DMS 273 treated with DMSO at 0.1 percent for 48 hours (cell line): ENCODE results near the gene CEBPB.
"Not testable (repeated sequence)": the region's sequence is repeated elsewhere in the genome, so short reads cannot be mapped to it uniquely, and the experiment has no call there.

Experiments
- DNase-seq: peaks from one replicate; lab custom pipeline; 2025; lab: John Stamatoyannopoulos, UW

The CEBPB gene

DNA sequence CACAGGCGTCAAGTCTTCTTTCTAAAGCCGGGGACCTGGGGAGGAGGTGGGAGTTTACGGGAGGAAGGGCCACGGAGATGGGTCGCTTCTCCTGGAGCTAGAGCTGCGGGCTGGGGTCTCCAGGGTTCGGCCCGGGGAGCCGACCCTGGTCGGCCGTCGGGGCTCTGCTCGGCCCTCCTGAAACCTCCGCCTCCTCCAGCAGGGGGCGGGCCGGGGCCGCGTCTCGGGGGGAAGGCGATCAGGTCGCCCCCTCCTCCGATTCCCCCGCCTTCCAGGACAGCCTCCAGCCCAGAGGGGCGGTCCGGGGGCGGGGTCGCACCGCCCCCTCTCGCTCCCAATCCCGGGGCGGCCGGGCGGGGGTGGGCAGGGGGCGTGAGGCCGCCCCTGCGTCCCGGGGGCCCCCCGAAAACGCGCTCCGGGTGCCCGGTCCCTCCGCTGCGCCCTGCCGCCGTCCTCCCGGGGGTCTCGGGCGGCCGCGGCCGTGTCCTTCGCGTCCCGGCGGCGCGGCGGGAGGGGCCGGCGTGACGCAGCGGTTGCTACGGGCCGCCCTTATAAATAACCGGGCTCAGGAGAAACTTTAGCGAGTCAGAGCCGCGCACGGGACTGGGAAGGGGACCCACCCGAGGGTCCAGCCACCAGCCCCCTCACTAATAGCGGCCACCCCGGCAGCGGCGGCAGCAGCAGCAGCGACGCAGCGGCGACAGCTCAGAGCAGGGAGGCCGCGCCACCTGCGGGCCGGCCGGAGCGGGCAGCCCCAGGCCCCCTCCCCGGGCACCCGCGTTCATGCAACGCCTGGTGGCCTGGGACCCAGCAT lies at the start of gene CEBPB:
CEBPB (plus strand) TSS at position 580 of the 814 bp plus-strand sequence; CDS start at position 784, 204 bp downstream.
- peak; percentile 53 for DNase-seq

DNA sequence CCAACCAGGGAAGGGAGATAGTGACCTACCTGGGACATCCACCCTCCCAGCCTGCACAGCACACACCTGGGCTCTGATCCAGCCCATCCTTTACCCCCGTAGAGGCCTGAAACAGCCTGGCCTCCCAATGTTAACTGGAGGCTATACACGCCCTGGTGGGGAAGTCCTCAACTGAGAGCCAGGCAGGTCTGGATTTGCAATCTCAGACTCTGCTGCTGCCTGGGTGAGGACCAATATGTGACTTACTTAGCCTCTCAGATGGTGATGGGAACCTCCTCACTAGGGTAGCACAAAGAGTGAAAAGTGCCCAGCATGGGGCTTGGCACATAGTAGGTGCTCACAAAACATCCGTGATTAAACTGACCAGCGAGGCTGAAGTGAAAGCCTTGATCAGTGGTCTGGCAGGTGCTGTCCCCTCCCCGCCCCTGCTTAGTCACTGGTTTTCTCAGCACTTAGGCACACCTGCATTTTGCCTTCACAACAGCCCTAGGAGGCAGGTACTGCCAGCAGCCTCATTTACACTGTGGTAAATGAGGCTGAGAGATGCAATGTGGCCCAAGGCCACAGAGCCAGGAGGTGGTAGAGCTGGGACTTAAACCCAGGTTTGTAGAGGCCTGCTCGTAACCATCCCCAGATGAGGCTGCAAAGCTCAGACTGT lies 49.5 kb upstream of the CEBPB start:
- DNase-seq: no peak

DNA sequence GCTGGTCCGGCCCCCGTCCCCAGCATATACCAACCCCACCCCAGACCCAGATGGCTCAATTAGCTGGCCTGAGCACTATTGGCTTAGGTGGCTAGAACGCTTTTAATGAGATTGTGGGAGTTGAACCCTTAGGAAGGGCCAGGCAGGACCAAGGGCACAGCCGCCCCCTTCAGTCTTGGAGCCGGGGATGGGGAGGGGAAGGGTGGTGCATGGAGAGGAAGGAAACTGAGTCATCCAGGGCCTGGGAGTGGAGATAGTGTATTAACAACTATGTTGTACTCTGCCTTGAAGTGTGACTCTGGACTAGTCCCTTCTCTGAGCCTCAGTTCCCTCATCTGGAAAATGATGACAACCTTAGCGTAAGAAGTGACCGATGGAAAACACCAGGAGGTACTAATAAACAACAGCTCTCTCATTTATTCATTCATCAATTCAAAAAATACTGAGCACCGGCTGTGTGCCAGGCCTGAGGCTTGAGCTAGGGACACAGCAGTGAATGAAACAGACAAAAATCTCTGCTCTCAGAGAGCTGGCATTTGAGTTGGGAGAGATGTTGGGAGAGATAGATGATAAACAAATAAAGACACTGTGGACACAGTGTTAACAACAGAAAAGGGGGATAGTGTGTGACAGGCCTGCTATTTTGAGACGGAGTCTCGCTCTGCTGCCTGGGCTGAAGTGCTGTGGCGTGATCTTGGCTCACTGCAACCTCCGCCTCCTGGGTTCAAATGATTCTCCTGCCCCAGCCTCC lies 48.6 kb upstream of the CEBPB start:
- DNase-seq: no peak

DNA sequence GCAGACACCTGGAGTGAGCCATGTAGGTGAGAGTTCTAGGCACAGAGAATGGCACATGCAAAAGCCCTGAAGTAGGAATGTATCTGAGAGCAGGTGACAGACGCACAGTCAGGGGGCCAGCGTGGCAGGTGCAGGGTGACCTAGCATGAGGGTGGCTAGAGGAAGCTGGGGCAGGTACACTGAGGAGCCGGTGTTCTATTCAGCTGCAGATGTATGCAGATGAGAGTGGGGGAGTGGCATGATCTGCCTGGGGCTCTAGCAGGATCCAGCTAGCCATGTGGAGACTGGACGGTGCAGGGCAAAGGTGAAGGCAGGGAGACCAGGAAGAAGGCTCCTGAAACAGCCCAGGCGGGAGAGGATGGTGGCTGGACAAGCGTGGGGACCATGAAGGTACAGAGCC lies 47.8 kb upstream of the CEBPB start:
- DNase-seq: no peak

DNA sequence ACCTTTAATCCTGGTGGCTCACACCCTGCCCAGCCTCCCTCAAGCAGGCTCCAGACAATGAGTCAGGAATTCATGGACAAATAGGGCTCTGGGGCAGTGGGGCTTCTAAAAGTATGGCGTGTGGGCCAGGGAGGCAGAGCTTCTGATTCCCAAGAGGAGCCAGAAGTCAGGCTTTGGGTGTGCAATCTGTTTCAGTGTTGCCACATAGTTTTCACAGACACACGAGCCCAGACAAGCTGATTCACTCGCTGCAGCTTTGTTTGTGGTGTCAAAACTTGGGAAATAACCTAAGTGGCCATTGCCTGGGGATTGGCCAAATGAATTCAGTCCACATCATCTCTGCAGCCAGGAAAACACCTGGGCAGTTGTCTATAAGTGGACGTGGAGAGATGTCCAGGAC lies 46.3 kb upstream of the CEBPB start:
- DNase-seq: no peak

DNA sequence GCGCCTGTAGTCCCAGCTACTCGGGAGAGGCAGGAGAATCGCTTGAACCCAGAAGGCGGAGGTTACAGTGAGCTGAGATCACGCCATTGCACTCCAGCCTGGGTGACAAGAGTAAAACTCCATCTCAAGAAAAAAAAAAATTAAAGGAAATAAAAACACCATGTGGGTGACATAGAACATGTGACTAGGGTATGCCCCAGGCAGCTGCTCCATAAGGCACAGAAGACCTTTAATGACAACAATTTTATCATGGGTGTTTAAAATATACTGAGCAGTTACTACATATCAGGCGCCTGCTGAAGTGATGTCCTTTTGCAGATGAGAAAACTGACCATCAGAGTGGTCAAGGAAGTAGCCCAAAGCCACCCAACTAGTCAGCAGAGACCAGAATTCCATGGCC lies 45.1 kb upstream of the CEBPB start:
- no peak for DNase-seq

DNA sequence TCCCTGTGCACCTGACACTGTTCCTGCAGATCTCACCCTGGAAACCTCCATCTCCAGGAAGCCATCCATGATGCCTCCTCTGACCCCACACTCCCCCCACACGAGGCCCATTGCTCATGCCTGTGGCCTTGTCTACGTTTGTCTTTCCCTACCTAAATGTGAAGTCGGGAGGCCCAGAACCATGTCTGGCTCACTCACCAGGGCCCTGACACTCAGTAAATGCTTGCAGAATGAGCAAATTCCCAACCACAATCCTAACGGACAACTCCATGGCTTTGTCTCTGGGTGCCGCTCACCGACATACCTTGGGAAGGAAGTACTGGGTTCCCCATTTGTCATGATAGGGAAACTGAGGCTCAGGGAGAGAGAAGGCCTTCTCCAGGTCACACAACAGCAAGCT lies 44.4 kb upstream of the CEBPB start:
- DNase-seq: no peak

DNA sequence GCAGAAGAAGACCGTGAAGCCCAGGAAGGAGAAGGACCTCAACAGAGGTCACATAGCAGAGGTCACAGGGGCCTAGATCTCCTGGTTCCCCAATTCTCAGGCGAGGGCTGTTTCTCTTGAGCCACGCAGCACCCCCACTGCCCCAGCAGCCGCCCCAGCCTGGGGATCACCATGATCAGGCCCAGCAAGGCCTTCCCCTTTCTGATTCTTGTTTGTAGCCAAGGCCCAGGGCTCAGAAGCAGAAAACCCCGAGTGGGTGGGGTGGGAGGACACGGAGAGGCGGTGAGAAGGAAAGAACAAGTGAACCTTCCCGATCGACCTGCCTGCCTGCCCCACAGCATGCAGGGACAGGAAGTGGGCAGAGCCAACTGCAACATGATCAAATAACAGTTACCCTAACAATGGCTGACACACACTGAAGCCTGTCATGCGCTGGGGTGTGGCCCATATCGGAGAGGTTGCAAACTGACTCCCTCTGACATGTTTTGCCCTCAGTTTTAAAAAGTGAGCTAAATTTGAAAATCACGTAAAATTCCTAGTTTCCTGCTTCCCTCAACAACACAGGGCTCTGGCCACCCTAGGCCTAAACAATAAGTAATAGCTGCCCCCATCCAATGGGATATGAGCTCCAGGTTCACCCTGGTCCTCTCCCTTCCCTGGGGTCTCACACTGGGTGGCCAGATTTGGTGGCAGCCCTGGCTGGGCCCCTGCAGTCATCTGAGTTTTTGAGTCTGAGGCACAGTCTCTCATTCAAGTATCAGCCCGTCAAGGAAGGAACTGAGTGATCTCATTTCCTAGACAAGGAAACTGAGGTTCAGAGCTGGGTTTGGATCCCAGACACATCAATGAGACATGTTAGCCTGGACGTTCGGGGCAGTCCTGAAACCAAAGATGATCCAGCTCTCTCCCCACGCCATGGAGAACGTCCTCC lies 43.6 kb upstream of the CEBPB start:
- no peak for DNase-seq

DNA sequence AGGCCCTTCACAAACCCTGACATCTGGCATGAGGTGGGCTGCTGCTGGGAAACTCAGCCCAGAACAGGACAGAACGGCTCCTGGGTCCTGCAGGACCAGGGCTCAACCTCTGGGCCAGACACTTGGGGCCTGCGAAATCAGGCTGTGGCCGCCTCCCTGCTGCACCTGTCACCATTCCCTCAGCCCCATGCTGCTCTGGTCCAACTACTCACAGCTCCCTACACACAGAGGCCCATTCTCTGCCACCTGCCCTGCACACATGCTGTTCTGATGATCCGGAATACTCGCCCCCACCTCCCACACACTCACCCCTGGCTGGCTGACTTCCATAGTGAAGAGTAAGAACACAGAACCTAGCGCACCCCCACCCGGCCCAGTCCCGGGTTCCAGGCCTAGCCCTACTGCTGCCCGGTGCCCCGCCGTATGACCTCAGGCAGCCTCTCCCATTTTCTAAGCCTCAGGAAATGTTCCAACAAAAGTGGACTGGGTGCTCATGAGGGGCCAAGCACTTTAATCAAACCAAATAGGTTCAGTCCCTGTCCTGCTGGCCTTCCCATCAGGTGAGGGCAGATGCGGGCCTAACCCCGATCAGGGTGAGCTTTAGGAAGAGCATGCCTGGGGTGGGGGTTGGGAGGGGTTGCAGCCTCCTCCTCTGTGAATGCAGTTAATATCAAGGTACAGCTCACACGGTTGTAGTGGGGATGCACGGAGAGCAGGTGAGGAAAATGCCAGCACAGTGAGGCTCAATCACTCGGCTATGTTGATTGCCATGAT lies 41.0 kb upstream of the CEBPB start:
- DNase-seq: no peak

DNA sequence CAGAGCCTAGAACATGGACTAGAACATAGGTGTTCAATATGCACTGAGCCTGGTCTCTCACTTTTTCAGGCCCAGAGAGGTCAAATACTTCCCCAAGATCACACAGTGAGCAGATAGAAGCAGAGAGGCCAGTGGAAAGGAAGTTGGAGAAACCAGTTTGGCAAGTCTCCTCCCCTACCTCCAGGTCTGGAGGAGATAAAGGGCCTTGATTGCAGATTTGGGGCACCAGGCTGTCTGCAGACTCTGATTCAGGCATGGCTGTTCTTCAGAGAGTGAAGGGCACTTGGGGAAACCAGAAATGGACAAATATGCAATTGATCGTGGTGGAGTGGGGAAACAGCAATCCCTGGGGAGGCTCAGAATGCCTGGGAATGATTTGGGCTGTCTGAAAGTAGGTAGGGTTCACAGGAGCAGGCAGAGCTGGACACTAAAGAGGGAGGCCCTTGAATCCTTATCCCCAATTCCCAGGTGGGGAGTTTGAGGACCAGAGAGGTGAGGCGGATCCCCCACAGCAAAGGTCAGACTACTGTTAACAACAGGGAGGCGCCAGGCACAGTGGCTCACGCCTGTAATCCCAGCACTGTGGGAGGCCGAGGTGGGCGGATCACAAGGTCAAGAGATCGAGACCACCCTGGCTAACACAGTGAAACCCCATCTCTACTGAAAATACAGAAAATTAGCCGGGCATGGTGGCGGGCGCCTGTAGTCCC lies 39.4 kb upstream of the CEBPB start:
- DNase-seq: no peak

DNA sequence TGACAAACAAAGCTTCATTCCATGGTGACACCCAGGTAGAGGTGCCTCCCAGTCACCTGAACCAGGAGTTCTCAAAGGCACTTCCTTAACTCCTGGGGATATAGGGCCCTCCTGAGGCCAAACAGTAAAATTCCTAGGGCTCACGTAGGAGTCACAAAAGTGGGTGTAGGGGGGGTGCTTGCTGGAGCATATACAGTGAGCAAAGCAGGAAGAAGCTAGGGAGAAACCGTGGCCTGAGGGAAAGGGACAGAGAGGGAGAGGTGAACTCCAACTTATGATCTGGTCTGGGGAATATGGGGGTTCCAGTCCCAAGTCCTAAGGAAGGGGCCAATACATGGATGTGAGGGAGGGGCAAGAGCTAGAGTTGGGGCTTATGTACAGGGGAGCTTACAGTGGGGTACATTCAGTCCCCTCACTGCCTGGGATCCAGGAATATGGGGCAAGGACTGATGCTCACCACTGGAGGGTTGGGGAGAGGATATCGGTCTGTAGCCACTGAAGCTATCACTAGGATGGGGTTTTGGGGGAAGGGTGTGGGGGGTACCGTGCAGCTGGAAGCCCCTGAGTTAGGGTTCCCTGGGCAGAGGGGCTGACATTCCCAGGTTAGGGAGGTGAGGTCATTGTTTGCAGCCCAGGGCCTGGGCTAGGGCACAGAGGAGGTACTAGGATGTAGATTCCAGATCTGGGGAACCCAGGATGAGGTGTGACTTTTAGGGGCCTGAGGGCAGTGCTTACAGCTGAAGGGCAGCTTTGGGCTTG lies 38.1 kb upstream of the CEBPB start:
- no peak for DNase-seq

DNA sequence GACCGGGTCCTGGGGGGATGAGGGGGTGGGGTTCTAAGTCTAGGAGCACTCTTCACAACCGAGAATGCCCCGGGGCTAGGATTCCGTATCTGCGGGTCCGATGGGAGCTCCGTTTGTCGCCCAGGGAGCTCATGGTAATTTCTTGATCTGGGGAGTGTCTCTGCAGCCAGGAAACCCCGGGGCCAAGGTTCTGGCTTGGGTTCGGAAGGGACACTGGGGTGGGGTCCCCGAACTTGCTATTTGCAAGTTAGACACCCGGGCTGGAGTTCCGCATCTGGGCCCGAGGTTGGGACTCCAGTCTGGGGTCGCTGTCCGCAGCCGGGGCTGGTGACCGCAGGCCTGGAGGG lies 37.5 kb upstream of the CEBPB start:
- DNase-seq: no peak

DNA sequence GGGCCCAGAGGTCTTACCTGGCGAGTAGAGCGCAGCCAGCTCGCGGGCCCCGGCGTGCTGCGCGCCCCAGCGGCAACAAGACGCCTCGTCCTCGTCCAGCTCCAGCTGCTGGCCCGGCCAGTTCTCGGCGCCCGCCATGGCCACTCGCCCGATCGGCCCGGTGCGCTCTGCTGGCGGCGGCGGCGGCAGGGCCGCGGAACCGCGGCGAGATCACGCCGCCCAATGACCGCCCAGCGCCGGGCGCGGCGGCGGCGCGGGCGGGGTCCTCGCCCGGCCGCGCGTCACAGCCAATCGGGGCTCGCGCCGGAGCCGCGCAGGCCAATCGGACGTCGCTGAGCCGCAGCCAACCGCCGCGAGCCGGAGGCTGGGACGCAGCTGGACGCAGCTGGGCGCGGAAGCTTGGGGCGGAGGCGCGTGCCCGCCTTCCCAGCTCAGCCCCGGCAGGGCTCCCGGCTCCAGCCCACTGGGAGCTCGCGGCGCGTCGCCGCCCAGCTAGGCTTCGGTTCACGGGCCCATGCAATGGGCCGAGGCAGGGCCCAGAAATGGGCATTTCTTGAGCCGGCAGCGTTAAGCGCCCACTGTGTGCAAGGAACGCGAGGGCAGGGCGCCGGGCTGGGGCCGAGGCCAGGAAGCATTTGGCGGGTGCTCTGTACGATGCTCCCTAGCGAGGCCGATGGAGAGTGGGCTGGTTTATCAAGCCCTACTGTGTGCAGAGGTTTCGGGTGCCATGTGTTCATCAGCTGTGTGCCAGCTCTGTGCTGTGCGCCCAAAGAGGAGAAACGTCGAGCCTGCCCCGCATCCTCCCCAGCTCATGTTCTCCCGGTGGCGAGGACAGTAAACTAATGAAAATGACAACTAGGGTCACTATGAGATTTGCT lies 36.9 kb upstream of the CEBPB start, which contains the start of gene PEDS1:
PEDS1 (minus strand) TSS at position 224 of the 878 bp plus-strand sequence; CDS start at position 138, 86 bp downstream.
- peak; percentile 43 for DNase-seq

DNA sequence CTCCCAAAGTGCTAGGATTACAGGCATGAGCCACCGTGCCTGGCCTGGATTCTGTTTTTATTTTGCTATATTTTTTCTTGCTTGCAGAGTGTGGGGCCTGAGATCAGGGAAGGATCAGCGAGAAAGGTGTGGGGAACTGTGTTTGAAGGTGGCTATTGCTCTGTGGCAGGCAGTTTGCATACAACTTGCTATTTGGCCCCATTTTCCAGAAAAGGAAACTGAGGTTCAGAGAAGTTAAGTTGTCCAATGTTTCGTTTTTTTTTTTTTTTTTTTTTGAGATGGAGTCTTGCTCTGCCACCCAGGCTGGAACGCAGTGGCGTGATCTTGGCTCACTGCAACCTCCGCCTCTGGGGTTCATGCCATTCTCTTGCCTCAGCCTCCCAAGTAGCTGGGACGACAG lies 29.1 kb upstream of the CEBPB start:
- DNase-seq: not testable (repeated sequence)

DNA sequence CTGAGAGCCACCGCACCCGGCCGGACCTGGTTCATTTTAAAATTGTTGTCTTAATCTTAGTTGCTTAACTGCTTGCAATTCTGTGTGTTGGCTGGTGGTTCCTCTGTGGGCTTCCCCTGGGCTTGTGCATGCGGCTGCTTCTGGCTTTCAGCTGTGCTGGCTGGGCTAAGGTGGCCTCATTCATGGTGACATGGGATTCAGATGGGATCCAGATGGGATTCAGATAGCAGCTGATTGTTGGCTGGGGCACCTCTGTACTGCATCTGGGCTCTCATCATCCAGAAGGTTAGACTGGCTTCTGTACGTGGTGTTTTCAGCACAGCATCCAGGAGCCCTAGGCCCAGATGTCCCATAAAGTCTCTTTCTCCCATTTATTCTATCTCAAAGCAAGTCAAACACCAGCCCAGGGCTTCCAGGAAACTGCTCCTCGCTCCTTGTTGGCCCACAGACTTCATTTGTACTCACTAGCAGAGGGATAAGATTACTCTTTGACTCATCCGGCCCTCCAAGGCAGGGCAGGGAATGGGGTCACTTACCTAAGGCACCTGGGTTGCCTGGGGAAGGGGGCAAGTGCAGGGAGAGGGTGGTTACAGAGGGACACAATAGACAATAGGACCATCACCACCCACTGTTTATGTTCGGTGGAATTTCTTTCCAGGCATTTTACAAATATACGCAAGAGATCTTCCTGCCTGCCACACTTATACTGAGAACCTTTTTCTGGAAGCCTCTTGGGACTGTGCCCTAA lies 26.9 kb upstream of the CEBPB start:
- DNase-seq: no peak

DNA sequence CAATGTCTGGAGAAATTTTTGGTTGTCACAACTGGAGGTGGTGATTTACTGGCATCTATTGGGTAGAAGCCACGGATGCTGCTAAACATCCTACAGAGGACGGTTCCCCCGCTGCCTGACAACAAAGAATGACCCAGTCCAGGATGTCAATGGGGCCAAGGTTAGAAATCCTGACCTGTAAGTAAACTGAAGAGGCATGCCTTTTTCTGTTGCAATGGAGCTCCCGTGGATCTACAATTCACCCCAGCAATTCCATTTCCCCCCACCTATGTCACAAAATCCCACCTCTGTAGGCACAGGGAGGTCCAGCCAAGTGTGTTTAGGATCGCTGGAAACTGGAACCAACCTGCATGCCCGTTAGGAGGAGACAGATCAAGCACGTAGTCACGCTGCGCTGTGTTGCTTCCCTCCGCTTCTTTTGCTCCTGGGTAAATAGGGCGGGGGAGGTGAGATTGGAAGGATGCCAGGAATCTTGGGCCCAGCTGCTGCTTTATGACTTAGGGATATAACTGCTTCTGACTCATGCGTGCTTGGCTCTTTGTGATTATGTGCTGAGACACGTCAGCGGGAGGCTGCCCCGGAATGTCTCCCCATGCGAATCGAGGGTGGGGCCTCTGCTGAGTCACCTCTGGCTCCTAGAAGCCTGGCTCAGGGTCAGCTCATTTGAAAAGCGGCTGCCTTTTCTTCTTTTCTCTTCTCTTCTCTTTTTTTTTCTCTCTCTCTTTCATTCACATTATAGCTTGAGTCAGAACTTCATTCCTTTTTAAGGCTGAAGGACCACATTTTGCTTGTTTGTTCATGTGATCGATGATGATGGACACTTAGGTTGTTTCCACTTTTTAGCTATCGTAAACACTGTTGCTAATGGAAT lies 24.7 kb upstream of the CEBPB start:
- DNase-seq: peak; percentile 98

DNA sequence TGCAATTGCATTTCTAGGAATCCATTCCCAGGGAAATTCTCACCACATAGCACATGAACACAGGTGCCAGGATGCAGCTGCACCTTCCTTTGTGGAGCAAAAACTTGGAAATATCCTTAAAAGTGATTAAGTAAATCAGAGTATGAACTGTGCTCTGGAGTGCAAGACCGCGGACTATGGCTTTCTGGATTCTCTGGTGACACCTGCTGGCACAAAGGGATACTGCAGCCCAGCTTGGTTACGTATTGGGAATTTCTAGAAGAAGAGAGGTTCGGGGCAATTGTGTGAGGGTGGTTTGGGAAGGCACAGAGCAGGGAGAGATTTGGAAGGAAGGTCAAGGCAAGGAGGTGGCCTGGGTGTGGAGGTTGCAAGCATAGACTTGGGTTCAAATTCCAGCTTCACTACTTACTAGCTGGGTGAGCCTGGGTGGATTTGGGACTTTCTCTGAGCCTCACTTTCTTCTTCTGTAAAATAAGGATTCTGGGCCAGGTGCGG lies 21.3 kb upstream of the CEBPB start:
- peak; percentile 27 for DNase-seq
